Measurements from ENCODE around the gene MAPK7.

DNA sequence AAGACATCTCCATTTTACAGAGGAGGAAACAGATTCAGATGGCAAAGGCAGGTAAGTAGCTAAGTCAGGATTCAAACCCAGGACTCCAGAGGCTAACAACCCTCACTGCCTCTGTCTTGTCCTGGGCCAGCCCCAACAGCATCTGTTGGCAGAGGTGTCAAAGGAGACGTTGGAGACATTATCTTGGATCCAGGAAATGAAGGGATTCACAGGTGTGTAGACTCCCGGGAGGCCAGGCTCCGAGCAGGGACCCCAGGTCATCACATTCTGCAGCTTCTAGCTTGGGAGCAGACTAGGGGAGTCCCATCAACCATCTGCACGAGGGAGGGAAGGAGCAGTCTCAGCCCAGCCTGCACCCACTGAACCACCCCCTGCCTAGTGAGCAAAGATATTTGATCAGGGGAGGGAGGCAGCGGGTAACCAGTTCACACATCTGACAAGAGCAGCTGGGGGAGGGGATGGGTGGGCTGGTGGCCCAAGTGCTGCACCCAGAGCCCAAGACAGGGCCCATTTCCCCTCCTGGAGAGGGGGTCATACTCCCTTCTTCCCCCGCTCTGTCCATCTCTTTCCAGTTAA lies 14.8 kb upstream of the MAPK7 start:
- TF ChIP-seq POLR2AphosphoS5 (IDR thresholded peaks at IDR 0.05; ENCODE audit: low read depth, low read length) = no peak
- no peak for TF ChIP-seq POLR2A (IDR thresholded peaks at IDR 0.05; ENCODE audit: low read depth, low read length)
- no peak for TF ChIP-seq SPI1 (IDR thresholded peaks at IDR 0.05; ENCODE audit: low read depth, low read length)
- TF ChIP-seq TAF1 (IDR thresholded peaks at IDR 0.05; ENCODE audit: low read depth, low read length) = no peak
- no peak for TF ChIP-seq POU2F2 (IDR thresholded peaks at IDR 0.05; ENCODE audit: low read depth, low read length)
- no peak for TF ChIP-seq PAX5 (IDR thresholded peaks at IDR 0.05; ENCODE audit: insufficient read depth, low read length, severe bottlenecking)

All from GM12891 (cell line).